ENCODE data around the gene ESYT1. TPM values are rescaled to one million over a fixed set of nuclear protein-coding genes. Genes with fewer than 3 reads are reported as not detected.

The ESYT1 gene
- total and polyA plus RNA-seq, 3 experiments from 2014 or later, result 185 to 374 (median 191) TPM

- CTCF ChIA-PET, result interaction anchor here (0.7 to 6.4 kb wide), 51 partner anchors 8 to 454 kb away, joined by 3 to 121 read pairs (median 5); partner anchors contain the start of genes ANKRD52, CNPY2, CS and ESYT1
Measured at GRCh38 chr12:56189918-56190694, 62.0 kb downstream of the ESYT1 start.

GRCh38 chr12:56190695-56191155 lies 62.7 kb downstream of the ESYT1 start:
- peak overlapping the region; percentile 84 for H3K27ac ChIP-seq (ENCODE audit: low read depth, low read length)
- peak overlapping the region; percentile 36 for H3K4me3 ChIP-seq (ENCODE audit: low read length)
- Mint-ChIP-seq H3K36me3 (peaks cover 0 to 26% (median 3%) of the 10 kb centered on the region in 3 donors), H3K9me3 (no peaks in the 10 kb centered on the region), H3K4me3 (peak overlapping the region; percentile 92 to 99 (median 97)), H3K4me1 (peaks cover 40 to 53% (median 48%) of the 10 kb centered on the region in 3 donors), H3K27ac (peak overlapping the region; percentile 93 to 100 (median 98)), H3K27me3 (peaks cover 0 to 8% of the 10 kb centered on the region in 2 donors)
- H3K4me1 ChIP-seq (ENCODE audit: insufficient read depth, low read length), result peaks cover 31% of the 10 kb centered on the region
- peak in 1 of 5 donors; percentile 10 for DNase-seq
- no peaks in the 10 kb centered on the region for H3K27me3 ChIP-seq (ENCODE audit: insufficient read depth, low read length, poor library complexity, severe bottlenecking)
- CTCF ChIA-PET, result interaction anchor here (1.2 to 6.4 kb wide), 13 partner anchors 11 to 274 kb away, joined by 3 to 121 read pairs (median 11); partner anchors contain the start of genes ANKRD52, CNPY2, ESYT1 and PA2G4
- POLR2A ChIA-PET, result interaction anchor here (0.6 to 4.8 kb wide), 7 partner anchors 29 to 446 kb away, joined by 3 to 60 read pairs (median 3); partner anchors contain the start of genes ESYT1, RPL41 and ZC3H10
- peaks cover 11% of the 10 kb centered on the region for H3K36me3 ChIP-seq (ENCODE audit: insufficient read depth, low read length)
- no peaks in the 10 kb centered on the region for H3K9me3 ChIP-seq (ENCODE audit: low read length)

More at GRCh38 chr12:56189918-56190694, 62.0 kb downstream of the ESYT1 start:
- Histone ChIP-seq H3K27ac (ENCODE audit: low read depth, low read length) (peak overlapping the region; percentile 84), H3K9me3 (ENCODE audit: low read length) (no peaks in the 10 kb centered on the region), H3K36me3 (ENCODE audit: insufficient read depth, low read length) (peaks cover 13% of the 10 kb centered on the region), H3K27me3 (ENCODE audit: insufficient read depth, low read length, poor library complexity, severe bottlenecking) (no peaks in the 10 kb centered on the region), H3K4me1 (ENCODE audit: insufficient read depth, low read length) (peaks cover 31% of the 10 kb centered on the region), H3K4me3 (ENCODE audit: low read length) (peak overlapping the region; percentile 95)
- POLR2A ChIA-PET, result interaction anchor here (0.6 to 4.8 kb wide), 23 partner anchors 10 to 474 kb away, joined by 3 to 60 read pairs (median 5); partner anchors contain the start of genes CD63, CNPY2, ESYT1 and MYL6
- H3K4me3 Mint-ChIP-seq, result peak overlapping the region; percentile 92 to 99 (median 97)
- DNase-seq, result peak; percentile 54 to 78 (median 68)
- H3K9me3 Mint-ChIP-seq, result no peaks in the 10 kb centered on the region
- H3K36me3 Mint-ChIP-seq, result peaks cover 0 to 32% (median 3%) of the 10 kb centered on the region in 3 donors
- peaks cover 0 to 8% of the 10 kb centered on the region in 2 donors for H3K27me3 Mint-ChIP-seq
- H3K4me1 Mint-ChIP-seq, result peaks cover 40 to 54% (median 49%) of the 10 kb centered on the region in 3 donors
- H3K27ac Mint-ChIP-seq, result peak overlapping the region; percentile 93 to 100 (median 98)

GRCh38 chr12:56192582-56192981 lies 64.5 kb downstream of the ESYT1 start:
- H3K4me3 Mint-ChIP-seq, result peak overlapping the region in 5 of 7 donors; percentile 2 to 81 (median 26)
- H3K27me3 ChIP-seq (ENCODE audit: insufficient read depth, low read length, poor library complexity, severe bottlenecking), result no peaks in the 10 kb centered on the region
- no peak overlapping the region for H3K27ac ChIP-seq (ENCODE audit: low read depth, low read length)
- peaks cover 0 to 8% of the 10 kb centered on the region in 2 donors for H3K27me3 Mint-ChIP-seq
- H3K27ac Mint-ChIP-seq, result peak overlapping the region in 5 of 8 donors; percentile 43 to 90 (median 76)
- DNase-seq, result no peak
- H3K36me3 ChIP-seq (ENCODE audit: insufficient read depth, low read length), result no peaks in the 10 kb centered on the region
- H3K9me3 ChIP-seq (ENCODE audit: low read length), result no peaks in the 10 kb centered on the region
- no peak overlapping the region for H3K4me3 ChIP-seq (ENCODE audit: low read length)
- no peaks in the 10 kb centered on the region for H3K9me3 Mint-ChIP-seq
- ChIA-PET POLR2A (interaction anchor here (0.8 kb wide), 1 partner anchor 14 kb away, joined by 3 read pairs; no protein-coding TSS in a partner anchor), CTCF (interaction anchor here (0.9 to 6.4 kb wide), 9 partner anchors 11 to 280 kb away, joined by 3 to 121 read pairs (median 5); partner anchors contain the start of genes ANKRD52, ESYT1, RNF41 and RPL41)
- H3K4me1 Mint-ChIP-seq, result peaks cover 30 to 37% (median 34%) of the 10 kb centered on the region in 3 donors
- peaks cover 0 to 14% (median 3%) of the 10 kb centered on the region in 3 donors for H3K36me3 Mint-ChIP-seq
- peaks cover 24% of the 10 kb centered on the region for H3K4me1 ChIP-seq (ENCODE audit: insufficient read depth, low read length)

- Histone ChIP-seq H3K4me1 (ENCODE audit: insufficient read depth, low read length) (peaks cover 19% of the 10 kb centered on the region), H3K4me3 (ENCODE audit: low read length) (no peak overlapping the region), H3K27me3 (ENCODE audit: insufficient read depth, low read length, poor library complexity, severe bottlenecking) (no peaks in the 10 kb centered on the region), H3K36me3 (ENCODE audit: insufficient read depth, low read length) (no peaks in the 10 kb centered on the region), H3K27ac (ENCODE audit: low read depth, low read length) (no peak overlapping the region), H3K9me3 (ENCODE audit: low read length) (no peaks in the 10 kb centered on the region)
- DNase-seq, result peak; percentile 53 to 82 (median 69)
- CTCF ChIA-PET, result interaction anchor here (0.9 to 6.4 kb wide), 7 partner anchors 22 to 271 kb away, joined by 3 to 121 read pairs (median 5); partner anchors contain the start of genes ESYT1, RNF41, RPL41 and TIMELESS
- H3K27me3 Mint-ChIP-seq, result peaks cover 0 to 8% of the 10 kb centered on the region in 2 donors
- H3K27ac Mint-ChIP-seq, result peak overlapping the region in 7 of 8 donors; percentile 43 to 90 (median 76)
- no peaks in the 10 kb centered on the region for H3K9me3 Mint-ChIP-seq
- peak overlapping the region in 3 of 7 donors; percentile 2 to 81 (median 32) for H3K4me3 Mint-ChIP-seq
- peaks cover 0 to 14% (median 3%) of the 10 kb centered on the region in 3 donors for H3K36me3 Mint-ChIP-seq
- H3K4me1 Mint-ChIP-seq, result peaks cover 24 to 32% (median 29%) of the 10 kb centered on the region in 3 donors
- POLR2A ChIA-PET, result no interaction called here
Measured at GRCh38 chr12:56193025-56193578, 65.0 kb downstream of the ESYT1 start.

Other genes starting within 250 kb of the ESYT1 start
- 10 to 100 TPM; 35.8 to 38.4 TPM for gene PYM1, start 200.4 kb upstream of the ESYT1 start, total RNA-seq
- 80.8 TPM for gene PYM1, start 200.4 kb upstream of the ESYT1 start, polyA plus RNA-seq
- gene DGKA, start 197.1 kb upstream of the ESYT1 start, total RNA-seq, result 100 to 1,000 TPM; 221 to 236 TPM
- gene DGKA, start 197.1 kb upstream of the ESYT1 start, polyA plus RNA-seq, result 234 TPM
- under 1 TPM; 0.28 to 0.33 TPM for gene PMEL, start 162.2 kb upstream of the ESYT1 start, total RNA-seq
- not detected for gene PMEL, start 162.2 kb upstream of the ESYT1 start, polyA plus RNA-seq
- 100 to 1,000 TPM; 117 to 125 TPM for gene CDK2, start 161.4 kb upstream of the ESYT1 start, total RNA-seq
- 8.2 TPM for gene CDK2, start 161.4 kb upstream of the ESYT1 start, polyA plus RNA-seq
- gene RAB5B, start 154.2 kb upstream of the ESYT1 start, total RNA-seq, result 10 to 100 TPM; 36.6 to 38.3 TPM
- gene RAB5B, start 154.2 kb upstream of the ESYT1 start, polyA plus RNA-seq, result 68.5 TPM
- 1 to 10 TPM; 2.3 to 2.5 TPM for gene SUOX, start 131.0 kb upstream of the ESYT1 start, total RNA-seq
- gene SUOX, start 131.0 kb upstream of the ESYT1 start, polyA plus RNA-seq, result 0.90 TPM
- 10 to 100 TPM; 11.0 to 11.6 TPM for gene IKZF4, start 107.2 kb upstream of the ESYT1 start, total RNA-seq
- gene IKZF4, start 107.2 kb upstream of the ESYT1 start, polyA plus RNA-seq, result 0.86 TPM
- gene RPS26, start 86.3 kb upstream of the ESYT1 start, total RNA-seq, result 10 to 100 TPM; 48.8 to 59.9 TPM
- gene RPS26, start 86.3 kb upstream of the ESYT1 start, polyA plus RNA-seq, result 1,127 TPM
- 1 to 10 TPM; 1.7 to 1.9 TPM for gene ERBB3, start 48.1 kb upstream of the ESYT1 start, total RNA-seq
- 0.63 TPM for gene ERBB3, start 48.1 kb upstream of the ESYT1 start, polyA plus RNA-seq
- gene PA2G4, start 23.7 kb upstream of the ESYT1 start, total RNA-seq, result 100 to 1,000 TPM; 468 to 504 TPM
- 249 TPM for gene PA2G4, start 23.7 kb upstream of the ESYT1 start, polyA plus RNA-seq
- 1,000 to 10,000 TPM; 5,711 to 5,990 TPM for gene RPL41, start 11.6 kb upstream of the ESYT1 start, total RNA-seq
- gene RPL41, start 11.6 kb upstream of the ESYT1 start, polyA plus RNA-seq, result 7,268 TPM
- 1 to 10 TPM; 8.1 to 9.0 TPM for gene ZC3H10, start 10.0 kb upstream of the ESYT1 start, total RNA-seq
- gene ZC3H10, start 10.0 kb upstream of the ESYT1 start, polyA plus RNA-seq, result 3.2 TPM
- 10 to 100 TPM; 68.6 to 70.0 TPM for gene MYL6B, start 24.3 kb downstream of the ESYT1 start, total RNA-seq
- 6.2 TPM for gene MYL6B, start 24.3 kb downstream of the ESYT1 start, polyA plus RNA-seq
- 1,000 to 10,000 TPM; 1,010 to 1,017 TPM for gene MYL6, start 30.1 kb downstream of the ESYT1 start, total RNA-seq
- gene MYL6, start 30.1 kb downstream of the ESYT1 start, polyA plus RNA-seq, result 2,423 TPM
- 100 to 1,000 TPM; 107 to 118 TPM for gene SMARCC2, start 61.2 kb downstream of the ESYT1 start, total RNA-seq
- 92.4 TPM for gene SMARCC2, start 61.2 kb downstream of the ESYT1 start, polyA plus RNA-seq
- 10 to 100 TPM; 41.2 to 42.3 TPM for gene RNF41, start 93.7 kb downstream of the ESYT1 start, total RNA-seq
- gene RNF41, start 93.7 kb downstream of the ESYT1 start, polyA plus RNA-seq, result 47.4 TPM
- 100 to 1,000 TPM; 102 to 104 TPM for gene NABP2, start 96.1 kb downstream of the ESYT1 start, total RNA-seq
- 4.6 TPM for gene NABP2, start 96.1 kb downstream of the ESYT1 start, polyA plus RNA-seq
- gene SLC39A5, start 101.8 kb downstream of the ESYT1 start, total RNA-seq, result under 1 TPM; 0.35 to 0.62 TPM
- not detected for gene SLC39A5, start 101.8 kb downstream of the ESYT1 start, polyA plus RNA-seq
- gene ANKRD52, start 130.1 kb downstream of the ESYT1 start, total RNA-seq, result 10 to 100 TPM; 67.0 to 69.9 TPM
- 16.1 TPM for gene ANKRD52, start 130.1 kb downstream of the ESYT1 start, polyA plus RNA-seq
- gene COQ10A, start 138.7 kb downstream of the ESYT1 start, total RNA-seq, result 10 to 100 TPM; 14.3 to 14.4 TPM
- gene COQ10A, start 138.7 kb downstream of the ESYT1 start, polyA plus RNA-seq, result 14.2 TPM
- 100 to 1,000 TPM; 279 to 286 TPM for gene CS, start 172.1 kb downstream of the ESYT1 start, total RNA-seq
- 78.8 TPM for gene CS, start 172.1 kb downstream of the ESYT1 start, polyA plus RNA-seq
- gene CNPY2, start 187.7 kb downstream of the ESYT1 start, total RNA-seq, result 100 to 1,000 TPM; 165 to 167 TPM
- 188 TPM for gene CNPY2, start 187.7 kb downstream of the ESYT1 start, polyA plus RNA-seq
- gene PAN2, start 205.7 kb downstream of the ESYT1 start, total RNA-seq, result 10 to 100 TPM; 36.6 to 40.4 TPM
- gene PAN2, start 205.7 kb downstream of the ESYT1 start, polyA plus RNA-seq, result 5.4 TPM
- gene IL23A, start 210.6 kb downstream of the ESYT1 start, total RNA-seq, result 10 to 100 TPM; 26.9 to 29.6 TPM
- gene IL23A, start 210.6 kb downstream of the ESYT1 start, polyA plus RNA-seq, result 26.4 TPM
- gene STAT2, start 231.8 kb downstream of the ESYT1 start, total RNA-seq, result 10 to 100 TPM; 61.6 to 63.5 TPM
- 65.0 TPM for gene STAT2, start 231.8 kb downstream of the ESYT1 start, polyA plus RNA-seq
- not detected for gene APOF, start 234.6 kb downstream of the ESYT1 start, total RNA-seq
- not detected for gene APOF, start 234.6 kb downstream of the ESYT1 start, polyA plus RNA-seq